GM21526 (cell line): ENCODE results near the gene GNG4.
A peak's percentile ranks its signal among the peaks of the same experiment; 100 is the strongest.
"Not testable (repeated sequence)": the region's sequence is repeated elsewhere in the genome, so short reads cannot be mapped to it uniquely, and the experiment has no call there.

Experiments used
- ATAC-seq: cut with Tn5 transposase; IDR thresholded peaks from one replicate; pipeline ENCODE4 v1.9.1; 2021; ENCODE audit warnings: moderate library complexity; ENCODE audit not compliant: unreplicated experiment, low FRiP score

The GNG4 gene

GRCh38 chr1:235546369-235547155, 103.0 kb downstream of the GNG4 start:
- ATAC-seq, result not testable (repeated sequence)

GRCh38 chr1:235545292-235545930, 104.2 kb downstream of the GNG4 start:
- ATAC-seq, result no peak

GRCh38 chr1:235542845-235543244, 106.7 kb downstream of the GNG4 start:
- ATAC-seq, result not testable (repeated sequence)

GRCh38 chr1:235533476-235534168, 116.0 kb downstream of the GNG4 start:
- no peak for ATAC-seq

GRCh38 chr1:235532360-235532759, 117.2 kb downstream of the GNG4 start:
- no peak for ATAC-seq

- no peak for ATAC-seq
These were observed 122.3 kb downstream of the GNG4 start for GRCh38 chr1:235527196-235527814.

GRCh38 chr1:235525314-235525713, 124.3 kb downstream of the GNG4 start:
- ATAC-seq, result no peak

- no peak for ATAC-seq
These were observed 132.6 kb downstream of the GNG4 start for GRCh38 chr1:235516862-235517446.

- no peak for ATAC-seq
These were observed 133.6 kb downstream of the GNG4 start for GRCh38 chr1:235515844-235516512.

- ATAC-seq, result no peak
These were observed 135.9 kb downstream of the GNG4 start for GRCh38 chr1:235513495-235514366.

GRCh38 chr1:235511470-235512240, 137.9 kb downstream of the GNG4 start:
- ATAC-seq, result no peak

GRCh38 chr1:235510823-235511222, 138.8 kb downstream of the GNG4 start:
- no peak for ATAC-seq

GRCh38 chr1:235507623-235508022, 142.0 kb downstream of the GNG4 start:
- ATAC-seq, result no peak

GRCh38 chr1:235504494-235505222, 144.9 kb downstream of the GNG4 start:
- peak; percentile 85 for ATAC-seq

- peak; percentile 35 for ATAC-seq
These were observed 145.5 kb downstream of the GNG4 start, which contains the start of gene B3GALNT2 for GRCh38 chr1:235504122-235504493. B3GALNT2 (minus strand) TSS chr1:235504452; CDS start chr1:235504252, 200 bp downstream.

GRCh38 chr1:235503403-235504121, 146.0 kb downstream of the GNG4 start:
- peak; percentile 20 for ATAC-seq
